Esophagus (tissue), 2 donors: ENCODE results near the gene SLC9A3. TPM values are rescaled to one million over a fixed set of nuclear protein-coding genes. Genes with fewer than 3 reads are reported as not detected.

ENCODE experiments used
- H3K27ac ChIP-seq, 2 donors: one replicate each; pipeline ENCODE4 v1.5.1; 2013; ENCODE audit warnings: low read depth in 2 of 2, mild to moderate bottlenecking in 2 of 2, inconsistent platforms in 1 of 2, low read length in 1 of 2, moderate library complexity in 1 of 2
- H3K27me3 ChIP-seq, 2 donors: one replicate each; pipeline ENCODE4 v1.6.1; 2013; ENCODE audit warnings: low read length in 2 of 2, control low read depth in 1 of 2, mild to moderate bottlenecking in 1 of 2; ENCODE audit not compliant: insufficient read depth in 2 of 2, control insufficient read depth in 1 of 2
- H3K36me3 ChIP-seq, 2 donors: one replicate each; pipeline ENCODE4 v1.6.1; 2013; ENCODE audit warnings: low read length in 1 of 2; ENCODE audit not compliant: control insufficient read depth in 2 of 2, insufficient read depth in 2 of 2
- H3K4me1 ChIP-seq, 2 donors: one replicate each; pipeline ENCODE4 v1.6.1; 2013; ENCODE audit warnings: low read length in 1 of 2; ENCODE audit not compliant: control insufficient read depth in 2 of 2, insufficient read depth in 2 of 2
- H3K4me3 ChIP-seq, 2 donors: one replicate each; pipeline ENCODE4 v1.5.1; 2013; ENCODE audit warnings: low read length in 2 of 2, mild to moderate bottlenecking in 2 of 2, low read depth in 1 of 2, moderate library complexity in 1 of 2
- H3K9me3 ChIP-seq, 2 donors: one replicate each; pipeline ENCODE4 v1.6.1; 2013; ENCODE audit warnings: mild to moderate bottlenecking in 2 of 2, low read depth in 1 of 2, low read length in 1 of 2, moderate library complexity in 1 of 2; ENCODE audit not compliant: control insufficient read depth in 2 of 2, insufficient read depth in 1 of 2
- WGBS, 2 donors: extraction: QIAGEN DNeasy Blood & Tissue Kit; methylation state at CpG; one replicate each; pipeline ENCODE4 v1.1.7; 2013; 5-methylcytosine and 5-hydroxymethylcytosine counted together
- polyA plus RNA-seq, 2 donors: library from polyadenylated mRNA; stranded (reverse); fragments of 200-250 nt; gene quantifications; one replicate each; pipeline ENCODE4 v1.2.3, GENCODE V29; 2013
- donor health status: healthy with polysubstance abuse.
- donor health status: Bipolar disorder and iron deficiency.

SLC9A3 gene
- polyA plus RNA-seq, 2 donors: 1.9 to 4.4 TPM

DNA sequence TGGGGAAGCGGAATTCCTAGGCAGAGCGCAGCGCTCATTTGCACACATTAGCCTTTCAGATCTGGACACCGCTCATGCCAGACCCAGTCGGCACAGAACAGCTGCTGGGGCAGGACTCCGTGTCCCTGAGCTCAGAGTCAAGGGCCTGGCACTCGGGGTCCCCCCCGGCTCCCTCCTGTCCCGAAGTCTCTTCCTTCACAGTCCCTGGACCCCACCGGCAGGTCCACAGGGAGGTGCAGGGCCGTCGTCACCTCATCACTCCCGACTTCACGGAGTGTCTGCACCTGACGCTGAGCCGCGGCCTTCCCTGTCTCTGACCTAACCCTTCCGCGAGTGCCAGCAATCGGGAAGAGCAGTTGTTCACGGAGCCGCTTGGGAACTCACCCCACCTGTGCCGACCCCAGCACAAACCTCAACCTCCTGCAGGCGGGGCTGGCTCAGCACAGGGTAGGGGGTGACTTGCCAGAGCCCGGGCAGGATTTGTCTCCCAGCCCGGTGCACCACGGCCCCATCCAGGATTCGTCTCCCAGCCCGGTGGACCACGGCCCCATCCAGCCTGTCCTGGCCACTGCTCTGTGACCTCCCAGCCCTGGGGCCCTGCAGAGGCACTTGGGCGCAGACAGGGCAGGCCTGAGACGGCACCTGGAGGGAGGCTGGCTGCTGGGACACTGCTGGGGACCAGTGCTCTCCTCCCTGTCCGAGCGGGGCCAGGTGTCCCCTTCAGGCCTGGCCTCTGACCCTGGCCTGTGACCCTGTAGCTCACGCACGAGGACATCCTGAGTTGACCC lies 9.9 kb upstream of the SLC9A3 start:
- H3K4me1 ChIP-seq: peaks cover 2 to 6% of the 10 kb centered on the region in 2 donors
- H3K27me3 ChIP-seq: peaks cover 3 to 5% of the 10 kb centered on the region in 2 donors
- H3K4me3 ChIP-seq: no peak overlapping the region
- 77 to 82% methylated on average over 32 to 36 of the region's 36 CpGs for WGBS, 2 donors
- H3K27ac ChIP-seq: no peak overlapping the region
- no peaks in the 10 kb centered on the region for H3K36me3 ChIP-seq
- H3K9me3 ChIP-seq: no peaks in the 10 kb centered on the region

GRCh38 chr5:533243-533954 lies 9.2 kb upstream of the SLC9A3 start:
- Histone ChIP-seq H3K27ac (no peak overlapping the region), H3K4me1 (peaks cover 0 to 2% of the 10 kb centered on the region in 2 donors), H3K4me3 (no peak overlapping the region), H3K36me3 (no peaks in the 10 kb centered on the region), H3K9me3 (no peaks in the 10 kb centered on the region), H3K27me3 (peaks cover 3 to 10% of the 10 kb centered on the region in 2 donors)
- 65 to 74% methylated on average over 24 of the region's 24 CpGs for WGBS, 2 donors

DNA sequence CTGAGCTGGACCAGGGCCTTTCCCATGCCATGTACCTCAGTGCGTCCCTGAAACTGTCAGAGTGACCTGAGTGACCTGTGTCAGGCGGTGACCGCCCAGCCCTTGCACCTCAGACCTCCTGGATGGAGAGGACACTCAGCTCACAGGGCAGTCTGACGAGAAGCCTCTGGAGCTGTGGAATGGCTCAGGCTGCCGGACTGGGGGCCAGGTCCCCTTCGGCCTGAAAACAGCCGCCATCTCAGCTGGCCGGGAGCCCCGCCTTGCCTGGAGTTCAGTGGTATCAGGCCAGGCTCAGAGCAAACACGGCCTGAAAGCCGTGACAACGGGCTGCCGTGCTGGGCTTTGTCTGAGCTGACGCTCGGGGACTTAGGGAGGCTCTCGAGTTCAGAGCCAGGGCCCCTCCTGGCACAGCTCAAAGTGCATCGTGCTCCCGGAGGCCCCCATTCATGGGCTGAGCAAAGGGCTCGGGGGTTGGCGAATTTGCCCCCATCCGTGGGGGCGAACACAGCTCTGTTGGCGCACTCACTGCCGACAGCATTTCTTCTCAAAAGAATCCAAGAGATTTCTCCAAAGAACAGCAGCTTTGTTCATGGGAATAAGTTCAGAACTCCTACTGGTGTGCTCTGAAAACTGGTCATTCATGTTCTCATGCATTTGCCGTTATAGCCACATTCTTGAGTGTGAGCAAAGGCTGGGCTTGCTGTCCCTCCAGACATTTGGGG lies 8.4 kb upstream of the SLC9A3 start:
- Histone ChIP-seq H3K36me3 (no peaks in the 10 kb centered on the region), H3K4me1 (no peaks in the 10 kb centered on the region), H3K9me3 (no peaks in the 10 kb centered on the region), H3K27ac (no peak overlapping the region), H3K4me3 (no peak overlapping the region), H3K27me3 (peaks cover 3 to 12% of the 10 kb centered on the region in 2 donors)
- 61 to 68% methylated on average over 25 of the region's 25 CpGs for WGBS, 2 donors

DNA sequence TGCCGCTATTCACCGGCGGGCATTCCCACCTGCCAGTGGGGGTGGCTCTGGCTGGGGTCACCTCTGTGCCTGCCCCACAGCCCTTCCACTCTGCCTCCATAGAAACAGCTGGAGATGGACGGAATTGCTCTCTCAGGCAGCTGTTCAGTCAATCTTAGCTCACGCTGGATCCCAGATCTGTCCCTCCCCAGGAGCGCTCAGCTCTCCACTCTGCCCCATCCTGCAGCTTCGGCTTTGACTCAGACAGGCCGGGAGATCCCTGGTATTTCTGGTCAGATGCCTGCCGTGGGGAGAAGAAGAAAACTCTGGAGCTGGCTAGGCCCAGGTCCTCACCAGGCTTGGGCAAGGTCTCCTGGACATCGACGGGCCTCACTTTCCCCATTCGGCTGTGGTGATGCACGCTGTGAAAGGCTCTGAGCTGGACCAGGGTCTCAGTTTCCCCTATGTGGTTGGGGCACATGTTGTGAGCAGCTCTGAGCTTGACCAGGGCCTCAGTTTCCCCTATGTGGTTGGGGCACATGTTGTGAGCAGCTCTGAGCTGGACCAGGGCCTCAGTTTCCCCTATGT lies 7.6 kb upstream of the SLC9A3 start:
- H3K9me3 ChIP-seq: no peaks in the 10 kb centered on the region
- H3K27ac ChIP-seq: no peak overlapping the region
- H3K4me1 ChIP-seq: no peaks in the 10 kb centered on the region
- peaks cover 3 to 16% of the 10 kb centered on the region in 2 donors for H3K27me3 ChIP-seq
- no peaks in the 10 kb centered on the region for H3K36me3 ChIP-seq
- whole genome bisulfite sequencing, 2 donors: 87 to 88% methylated on average over 13 of the region's 13 CpGs
- H3K4me3 ChIP-seq: no peak overlapping the region

DNA sequence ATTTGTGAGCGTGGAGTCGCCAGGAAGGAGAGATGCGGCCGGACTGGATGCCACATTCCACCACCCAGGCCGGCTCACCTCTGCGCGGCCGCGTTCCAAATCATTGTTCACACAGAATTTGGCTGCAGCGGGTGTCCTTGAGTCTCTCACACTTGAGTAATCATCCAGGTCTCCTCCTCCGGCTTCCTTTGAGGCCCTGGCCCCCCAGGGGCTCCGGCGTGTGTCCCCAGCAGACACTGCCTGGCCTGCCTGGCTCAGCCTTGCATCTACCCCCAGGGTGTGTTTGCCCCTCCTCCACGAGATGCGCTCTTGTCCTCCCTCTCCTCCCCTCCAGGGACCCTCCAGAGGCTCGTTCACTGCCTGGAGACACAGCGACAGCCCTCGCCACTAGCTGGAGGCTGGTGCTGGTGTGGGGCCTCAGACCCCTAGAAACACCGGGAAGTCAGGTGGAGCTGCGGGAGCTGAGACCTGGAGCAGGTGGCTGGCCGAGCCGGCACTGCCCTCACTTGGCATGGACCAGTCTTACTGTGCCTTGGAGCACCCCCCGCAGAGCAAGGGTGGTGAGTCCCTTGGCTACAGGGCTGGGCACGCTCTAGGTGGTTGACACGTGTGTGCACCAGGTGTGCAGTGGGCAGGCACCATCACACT lies 7.0 kb upstream of the SLC9A3 start:
- Histone ChIP-seq H3K27ac (no peak overlapping the region), H3K9me3 (no peaks in the 10 kb centered on the region), H3K4me1 (no peaks in the 10 kb centered on the region), H3K27me3 (peaks cover 3 to 20% of the 10 kb centered on the region in 2 donors), H3K4me3 (no peak overlapping the region), H3K36me3 (no peaks in the 10 kb centered on the region)
- WGBS, 2 donors: 60 to 69% methylated on average over 25 of the region's 25 CpGs

GRCh38 chr5:530001-530955 lies 6.0 kb upstream of the SLC9A3 start:
- Histone ChIP-seq H3K4me1 (no peaks in the 10 kb centered on the region), H3K9me3 (no peaks in the 10 kb centered on the region), H3K4me3 (no peak overlapping the region), H3K36me3 (no peaks in the 10 kb centered on the region), H3K27ac (no peak overlapping the region), H3K27me3 (peaks cover 3 to 19% of the 10 kb centered on the region in 2 donors)
- 73 to 78% methylated on average over 24 of the region's 24 CpGs for WGBS, 2 donors

DNA sequence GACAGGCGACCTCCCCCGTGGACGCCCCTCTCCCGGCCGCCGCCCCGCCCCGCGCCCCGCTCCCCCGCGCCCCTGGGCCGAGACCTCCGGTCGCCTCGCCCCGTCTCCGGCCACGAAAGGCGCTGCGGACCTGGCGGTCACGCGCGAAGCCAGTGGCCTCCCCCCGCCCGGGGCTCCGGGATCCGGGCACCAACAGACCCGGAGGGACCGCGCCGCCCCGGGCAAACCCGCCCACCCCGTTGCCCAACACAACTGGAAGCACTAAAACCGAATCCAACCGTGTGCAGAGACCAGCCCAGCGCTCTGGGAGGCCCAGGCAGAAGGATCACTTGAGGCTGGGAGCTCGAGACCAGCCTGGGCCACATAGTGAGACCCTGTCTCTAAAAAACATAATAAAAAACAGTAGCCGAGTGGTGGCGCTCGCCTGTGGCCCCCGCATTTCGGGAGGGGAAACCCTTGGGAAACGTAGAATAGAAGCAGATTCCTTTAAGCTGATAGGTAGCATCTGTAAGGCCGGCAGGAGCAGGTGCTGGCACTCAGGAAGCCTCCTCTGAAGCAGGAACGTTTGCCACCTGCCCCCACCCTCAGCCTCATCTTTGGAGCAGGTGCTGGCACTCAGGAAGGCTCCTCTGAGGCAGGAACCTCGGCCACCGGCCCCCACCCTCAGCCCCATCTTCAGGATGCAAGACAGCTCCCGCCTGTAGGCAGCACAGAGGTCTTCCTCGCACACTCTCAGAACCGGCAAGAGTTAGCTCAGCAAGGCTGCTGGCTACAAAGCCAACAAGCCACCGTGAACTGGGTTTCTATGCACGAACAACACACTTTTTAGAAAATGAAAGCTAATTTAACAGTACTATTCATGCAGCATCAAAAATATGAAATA lies 4.6 kb upstream of the SLC9A3 start:
- Histone ChIP-seq H3K27ac (no peak overlapping the region), H3K9me3 (no peaks in the 10 kb centered on the region), H3K4me1 (peaks cover 4 to 5% of the 10 kb centered on the region in 2 donors), H3K4me3 (no peak overlapping the region), H3K27me3 (peaks cover 3 to 31% of the 10 kb centered on the region in 2 donors), H3K36me3 (no peaks in the 10 kb centered on the region)
- 15 to 20% methylated on average over 50 to 55 of the region's 55 CpGs for WGBS, 2 donors
